GM21786 (cell line): ENCODE data around the gene PTPN4.
A peak's percentile ranks its signal among the peaks of the same experiment; 100 is the strongest.
"Not testable (repeated sequence)": the region's sequence is repeated elsewhere in the genome, so short reads cannot be mapped to it uniquely, and the experiment has no call there.

Experiments used
- ATAC-seq: cut with Tn5 transposase; IDR thresholded peaks from one replicate; pipeline ENCODE4 v1.9.1; 2021; ENCODE audit not compliant: unreplicated experiment

Gene PTPN4

DNA sequence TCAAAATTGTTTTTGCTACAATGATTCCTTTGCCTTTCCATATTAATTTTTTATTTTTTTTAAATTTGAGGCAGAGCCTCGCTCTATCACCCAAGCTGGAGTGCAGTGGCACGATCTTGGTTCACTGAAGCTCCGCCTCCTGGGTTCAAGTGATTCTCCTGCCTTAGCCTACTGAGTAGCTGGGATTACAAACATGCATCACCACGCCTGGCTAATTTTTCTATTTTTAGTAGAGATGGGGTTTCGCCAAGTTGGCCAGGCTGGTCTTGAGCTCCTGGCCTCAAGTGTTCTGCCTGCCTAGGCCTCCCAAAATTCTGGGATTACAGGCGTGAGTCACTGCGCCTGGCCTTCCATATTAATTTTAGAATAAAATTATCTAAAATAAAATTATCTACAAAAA lies 41.3 kb downstream of the PTPN4 start:
- ATAC-seq = no peak

DNA sequence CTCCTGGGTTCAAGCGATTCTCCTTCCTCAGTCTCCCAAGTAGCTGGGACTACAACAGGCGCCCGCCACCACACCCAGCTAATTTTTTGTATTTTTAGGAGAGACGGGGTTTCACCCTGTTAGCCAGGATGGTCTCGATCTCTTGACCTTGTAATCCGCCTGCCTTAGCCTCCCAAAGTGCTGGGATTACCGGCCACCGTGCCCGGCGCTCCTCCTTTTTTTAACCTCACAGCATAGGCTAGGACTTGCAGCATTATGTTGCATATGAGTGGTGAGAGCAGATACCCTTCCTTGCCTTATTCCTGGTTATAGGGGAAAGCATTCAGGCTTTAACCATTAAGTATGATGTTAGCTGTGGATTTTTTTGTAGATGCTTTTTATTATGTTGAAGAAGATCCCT lies 42.3 kb downstream of the PTPN4 start:
- ATAC-seq = not testable (repeated sequence)

DNA sequence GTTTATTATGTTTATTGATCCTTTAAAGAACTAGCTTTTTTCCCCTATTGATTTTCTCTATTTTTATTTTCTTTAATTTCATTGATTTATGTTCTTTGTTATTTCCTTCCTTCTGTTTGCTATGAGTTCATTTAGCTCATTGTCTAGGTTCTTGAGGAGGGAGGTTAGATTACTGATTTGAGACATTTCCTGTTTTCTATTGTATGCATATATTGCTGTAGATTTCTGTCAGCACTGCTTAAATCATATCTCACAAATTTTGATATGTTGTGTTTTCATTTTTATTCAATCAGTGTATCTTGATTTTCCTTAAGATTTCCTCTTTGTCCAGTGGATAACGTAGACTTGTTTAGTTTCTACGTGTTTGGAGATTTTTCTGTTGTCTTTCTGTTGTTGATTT lies 43.4 kb downstream of the PTPN4 start:
- no peak for ATAC-seq

DNA sequence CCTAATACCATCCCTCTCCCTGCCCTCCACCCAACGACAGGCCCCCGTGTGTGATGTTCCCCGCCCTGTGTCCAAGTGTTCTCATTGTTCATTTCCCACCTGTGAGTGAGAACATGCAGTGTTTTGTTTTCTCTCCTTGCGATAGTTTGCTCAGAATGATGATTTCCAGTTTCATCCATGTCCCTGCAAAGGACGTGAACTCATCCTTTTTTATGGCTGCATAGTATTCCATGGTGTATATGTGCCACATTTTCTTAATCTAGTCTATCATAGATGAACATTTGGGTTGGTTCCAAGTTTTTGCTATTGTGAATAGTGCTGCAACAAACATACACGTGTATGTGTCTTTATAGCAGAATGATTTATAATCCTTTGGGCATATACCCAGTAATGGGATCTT lies 44.7 kb downstream of the PTPN4 start:
- ATAC-seq = not testable (repeated sequence)

DNA sequence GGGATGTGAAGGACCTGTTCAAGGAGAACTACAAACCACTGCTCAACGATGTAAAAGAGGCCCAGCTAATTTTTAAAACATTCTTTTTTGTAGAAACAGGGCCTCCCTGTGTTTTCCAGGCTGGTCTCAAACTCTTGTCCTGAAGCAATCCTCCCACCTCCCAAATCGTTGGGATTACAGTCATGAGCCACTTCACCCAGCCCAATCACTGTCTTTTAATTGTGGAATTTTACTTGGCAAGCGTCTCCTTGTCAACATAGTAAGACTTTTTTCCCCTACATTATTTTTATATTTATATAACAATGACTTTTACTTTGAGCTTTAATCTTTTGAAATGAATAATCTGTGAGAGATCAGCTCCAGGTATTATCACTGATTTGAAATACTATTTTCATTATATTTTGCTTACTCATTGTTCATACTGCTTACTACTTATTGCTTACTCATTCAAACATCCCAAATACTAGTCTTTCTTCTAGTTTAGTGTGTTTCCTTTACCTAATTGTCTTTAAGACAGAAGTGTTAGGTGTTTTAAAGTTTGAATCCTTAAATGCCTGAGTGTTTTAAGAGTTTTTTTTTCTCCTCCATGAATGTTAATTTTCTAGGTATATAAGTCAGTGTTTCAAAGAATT lies 48.9 kb downstream of the PTPN4 start:
- ATAC-seq = no peak

DNA sequence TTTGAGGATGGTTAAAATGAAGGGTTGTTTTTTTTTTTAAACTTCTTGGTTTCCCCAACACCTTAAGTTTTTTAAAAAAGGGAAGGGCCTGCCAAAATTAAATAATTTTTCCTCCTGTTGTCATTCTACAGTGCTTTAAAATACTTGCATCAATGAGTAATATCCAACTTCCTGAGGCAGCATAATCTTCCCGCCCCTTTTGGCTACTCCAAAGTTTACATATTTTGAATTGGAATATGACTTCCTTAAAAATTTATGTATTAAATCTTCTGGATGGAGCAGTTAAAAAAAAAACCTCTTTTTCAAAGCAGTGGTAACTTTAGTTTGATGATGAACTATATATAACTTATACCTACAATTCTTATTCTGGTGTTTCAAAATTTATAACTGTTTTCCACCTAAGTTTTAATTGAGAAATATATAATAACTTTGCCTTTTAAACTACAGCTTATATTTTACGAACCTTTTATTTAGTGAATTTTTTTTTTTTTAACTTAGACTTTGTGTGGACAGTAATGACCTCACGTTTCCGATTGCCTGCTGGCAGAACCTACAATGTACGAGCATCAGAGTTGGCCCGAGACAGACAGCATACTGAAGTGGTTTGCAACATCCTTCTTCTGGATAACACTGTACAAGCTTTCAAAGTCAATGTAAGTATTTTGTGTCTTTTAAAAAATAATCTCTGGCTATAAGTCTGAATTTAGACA lies 49.8 kb downstream of the PTPN4 start:
- no peak for ATAC-seq

DNA sequence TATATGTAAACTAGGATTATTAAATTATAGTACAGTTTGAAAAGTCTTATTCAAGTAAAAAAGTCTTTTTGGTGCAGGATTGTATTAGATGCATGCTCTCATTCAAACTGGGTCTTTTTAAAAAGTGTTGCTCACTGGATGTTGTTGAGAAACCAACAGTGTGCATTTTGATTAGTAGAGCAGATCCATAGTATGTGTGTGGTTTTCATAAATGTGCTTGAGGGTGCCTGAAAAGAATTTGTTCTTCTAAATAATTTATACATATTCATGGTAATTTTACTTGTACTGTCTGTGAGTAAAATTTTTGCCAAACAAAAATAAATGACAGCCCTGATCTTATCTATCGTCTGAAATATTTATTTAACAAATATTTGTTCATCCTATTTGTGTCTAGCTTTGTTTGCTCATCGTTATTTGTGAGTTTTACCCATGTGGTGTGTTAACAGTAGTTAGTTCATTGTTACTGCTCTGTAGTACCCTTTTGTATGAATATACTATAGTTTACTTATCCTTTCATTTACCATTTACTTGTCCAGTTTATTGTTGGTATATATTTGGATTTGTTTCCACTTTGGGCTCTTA lies 50.4 kb downstream of the PTPN4 start:
- no peak for ATAC-seq

DNA sequence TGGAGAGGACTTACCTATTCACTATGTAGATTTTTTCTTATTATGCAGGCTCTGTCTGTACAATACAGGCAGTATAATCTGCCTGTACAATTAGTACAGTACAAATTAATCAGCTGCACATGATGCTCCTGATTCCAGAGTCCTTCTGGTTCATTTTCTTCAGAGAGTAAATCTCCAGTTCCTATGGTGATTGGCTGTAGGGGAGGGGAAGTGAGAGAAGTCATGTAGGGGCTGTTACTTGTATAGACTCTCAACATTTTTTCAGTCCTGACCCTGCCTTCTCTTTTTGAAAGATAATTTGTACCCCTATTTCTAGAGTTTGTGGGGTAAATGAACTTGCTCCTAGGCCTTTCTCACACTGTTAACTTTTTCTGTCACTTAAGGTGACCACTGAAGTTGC lies 54.5 kb downstream of the PTPN4 start:
- ATAC-seq = no peak

DNA sequence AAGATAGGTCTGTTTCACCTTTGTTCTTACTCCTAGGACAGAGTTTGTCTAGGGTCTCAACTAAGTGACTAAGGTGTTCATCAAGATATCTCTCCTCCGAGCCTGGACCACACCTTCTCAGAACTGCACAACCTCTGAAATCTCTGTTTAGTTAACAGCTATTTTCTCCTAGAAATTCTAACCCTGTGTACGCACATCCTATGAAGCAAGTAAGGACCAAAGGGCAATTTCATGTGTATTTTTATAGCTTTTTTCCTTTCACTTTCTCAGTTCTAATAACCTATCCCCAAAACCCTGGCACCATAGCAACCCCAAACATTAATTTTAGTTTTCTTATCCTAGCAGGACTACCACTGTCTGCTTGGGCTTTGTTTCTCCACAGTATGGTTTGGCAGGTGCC lies 59.1 kb downstream of the PTPN4 start:
- no peak for ATAC-seq

DNA sequence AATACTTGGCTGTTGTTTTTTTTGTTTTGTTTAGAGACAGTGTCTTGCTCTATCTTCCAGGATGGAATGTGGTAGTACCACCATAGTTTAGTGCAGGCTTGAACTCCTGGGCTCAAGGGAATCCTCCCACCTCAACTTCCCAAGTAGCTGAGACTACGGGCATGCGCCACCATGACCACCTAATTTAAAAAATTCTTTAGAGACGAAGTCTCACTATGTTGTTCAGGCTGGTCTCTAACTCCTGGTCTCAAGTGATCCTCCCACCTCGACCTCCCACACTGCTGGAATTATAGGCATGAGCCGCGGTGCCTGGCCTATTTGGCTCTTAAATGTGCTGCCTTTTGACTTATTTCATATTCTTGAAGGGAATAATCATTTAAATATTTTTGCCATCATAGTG lies 60.1 kb downstream of the PTPN4 start:
- no peak for ATAC-seq

DNA sequence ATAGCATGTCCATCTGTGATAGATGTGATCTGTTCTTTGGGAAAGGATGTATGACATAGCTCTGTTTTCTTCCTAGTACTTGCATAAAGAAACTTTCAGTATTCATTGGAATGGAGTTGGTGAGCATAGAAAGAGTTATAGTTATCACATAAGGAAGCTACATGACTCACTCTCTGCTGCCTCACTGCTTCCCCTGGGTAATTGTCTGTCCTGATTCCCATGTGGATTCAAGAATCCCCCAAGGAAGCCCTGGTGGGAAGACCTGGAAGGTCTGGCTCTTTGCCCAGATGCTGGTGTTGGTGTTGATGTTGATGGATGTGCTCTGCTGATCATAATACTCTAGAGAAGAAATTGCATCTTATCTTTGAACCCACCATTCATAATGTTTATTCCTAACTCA lies 60.6 kb downstream of the PTPN4 start:
- ATAC-seq = no peak

DNA sequence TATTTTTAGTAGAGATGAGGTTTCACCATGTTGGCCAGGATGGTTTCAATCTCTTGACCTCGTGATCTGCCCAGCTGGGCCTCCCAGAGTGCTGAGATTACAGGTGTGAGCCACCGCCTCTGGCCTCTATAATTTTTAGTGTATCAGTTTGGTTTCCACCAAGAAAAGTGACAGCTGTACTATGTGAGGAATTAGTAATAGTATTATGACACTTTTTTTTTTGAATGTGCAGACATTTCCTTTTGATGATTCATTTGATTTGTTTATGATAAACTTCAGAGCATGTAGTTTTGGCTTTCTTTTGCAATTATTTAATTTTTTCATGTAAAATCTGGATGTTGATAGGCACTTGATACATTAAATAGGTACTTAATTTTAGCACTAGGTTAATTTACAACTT lies 61.5 kb downstream of the PTPN4 start:
- ATAC-seq = no peak

DNA sequence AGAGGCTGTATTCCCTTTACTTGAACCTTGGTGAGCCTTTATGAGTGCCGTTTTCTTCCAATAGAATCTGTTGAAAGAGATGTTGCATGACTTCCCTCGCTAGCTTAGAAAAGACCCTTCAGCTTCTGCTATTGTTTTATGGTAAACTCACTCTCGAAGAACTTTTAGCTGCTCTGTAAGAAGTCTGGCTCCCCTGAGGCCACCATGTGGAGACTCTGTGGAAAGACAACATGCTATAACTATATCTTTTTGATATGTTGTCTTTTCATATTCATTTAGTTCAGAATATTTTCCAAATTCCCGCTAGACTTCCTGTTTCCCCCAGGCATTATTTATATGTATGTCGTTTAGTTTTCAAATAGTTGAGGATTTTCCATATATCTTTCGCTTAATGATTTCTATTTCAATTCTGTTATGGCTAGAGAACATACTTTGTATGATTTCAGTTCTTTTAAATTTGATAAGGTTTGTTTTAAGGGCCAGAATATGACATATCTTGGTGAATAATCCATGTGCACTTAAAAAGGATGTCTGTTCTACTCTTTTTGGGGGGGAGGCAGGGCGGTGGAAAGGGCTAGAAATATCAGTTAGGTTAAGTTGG lies 64.1 kb downstream of the PTPN4 start:
- ATAC-seq = no peak

DNA sequence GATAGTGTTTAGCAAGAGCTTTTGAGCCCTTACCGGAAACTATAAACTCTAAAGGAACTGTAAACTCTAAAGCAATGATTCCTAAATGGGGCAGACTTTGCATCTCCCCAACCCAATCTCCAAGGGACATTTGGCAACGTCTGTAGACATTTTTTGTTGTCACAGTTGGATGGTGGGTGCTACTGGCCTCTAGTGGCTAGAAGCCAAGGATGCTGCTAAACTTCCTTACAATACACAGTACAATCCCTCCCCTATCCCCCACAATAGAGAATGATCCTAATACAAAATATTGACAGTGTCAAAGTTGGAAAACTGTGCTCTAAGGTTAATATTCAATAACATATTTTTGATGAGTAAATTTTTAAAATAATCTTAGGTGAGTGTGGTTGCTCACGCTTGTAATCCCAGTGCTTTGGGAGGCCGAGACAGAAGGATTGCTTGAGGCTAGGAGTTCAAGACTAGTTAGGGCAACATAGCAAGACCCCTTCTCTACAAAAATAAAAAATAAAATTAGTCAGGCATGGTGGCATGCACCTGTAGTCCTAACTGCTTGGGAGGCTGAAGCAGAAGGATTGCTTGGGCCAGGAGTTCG lies 66.7 kb downstream of the PTPN4 start:
- peak; percentile 53 for ATAC-seq

DNA sequence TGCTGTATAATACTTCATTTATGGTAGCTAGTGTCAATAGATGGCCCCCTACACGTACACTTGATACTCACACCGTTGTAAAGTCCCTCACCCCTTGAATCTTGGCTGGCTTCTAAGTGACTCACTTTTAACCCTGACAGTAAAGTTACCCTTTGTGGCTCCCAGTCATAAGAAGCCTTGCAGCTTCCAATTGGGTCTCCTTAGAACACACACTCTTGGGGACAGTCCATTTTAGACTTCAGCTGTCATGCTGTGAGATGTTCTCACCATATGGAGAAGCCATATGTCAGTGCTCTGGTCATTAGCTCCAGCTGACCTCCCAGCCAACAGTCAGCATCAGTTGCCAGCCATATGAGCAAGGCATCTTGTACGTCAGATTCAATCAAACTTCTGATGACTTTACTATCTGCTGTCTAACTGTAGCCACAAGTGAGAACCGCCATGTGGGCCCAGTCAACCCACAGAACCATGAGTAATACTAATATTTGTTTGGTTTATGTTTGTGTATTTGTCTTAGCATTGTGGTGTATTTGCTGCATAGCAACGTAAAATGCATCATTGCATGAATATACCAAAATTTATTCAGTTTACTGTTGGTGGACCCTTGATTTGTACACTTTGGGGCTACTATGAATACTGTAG lies 68.3 kb downstream of the PTPN4 start:
- no peak for ATAC-seq

DNA sequence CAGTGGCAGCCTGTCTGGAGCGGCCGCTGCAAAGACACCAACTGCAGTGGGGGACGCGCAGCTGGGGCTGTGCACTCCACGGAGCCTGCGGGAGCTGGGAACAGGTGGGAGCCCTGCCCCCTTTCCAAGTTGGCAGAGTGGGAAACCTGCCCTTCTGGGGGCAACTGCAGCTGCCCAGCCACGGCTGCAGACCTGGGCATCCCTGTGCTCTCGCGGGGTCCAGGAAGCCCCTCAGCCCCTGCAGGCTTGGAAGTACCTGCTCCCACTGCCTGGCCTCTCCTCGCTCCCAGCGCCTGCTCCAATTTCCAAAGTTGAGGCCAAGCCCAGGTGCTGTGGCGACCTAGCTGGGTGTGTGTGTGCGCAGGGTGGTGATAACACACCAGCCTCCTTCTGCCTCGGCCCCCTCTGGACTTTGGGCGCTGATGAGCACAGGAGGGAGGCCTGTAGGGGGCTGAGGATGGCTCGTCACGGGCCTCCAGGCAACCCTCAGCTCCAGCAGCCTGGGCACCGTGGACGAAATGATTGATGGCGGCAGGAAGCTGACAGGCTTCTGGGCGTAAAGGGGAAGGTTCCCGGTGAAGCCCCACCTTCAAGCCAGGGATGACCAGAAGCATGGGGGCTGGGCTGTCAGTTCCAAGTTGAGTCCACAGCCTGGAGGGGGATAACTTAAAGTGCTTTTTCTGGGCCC lies 76.9 kb downstream of the PTPN4 start:
- ATAC-seq = no peak

DNA sequence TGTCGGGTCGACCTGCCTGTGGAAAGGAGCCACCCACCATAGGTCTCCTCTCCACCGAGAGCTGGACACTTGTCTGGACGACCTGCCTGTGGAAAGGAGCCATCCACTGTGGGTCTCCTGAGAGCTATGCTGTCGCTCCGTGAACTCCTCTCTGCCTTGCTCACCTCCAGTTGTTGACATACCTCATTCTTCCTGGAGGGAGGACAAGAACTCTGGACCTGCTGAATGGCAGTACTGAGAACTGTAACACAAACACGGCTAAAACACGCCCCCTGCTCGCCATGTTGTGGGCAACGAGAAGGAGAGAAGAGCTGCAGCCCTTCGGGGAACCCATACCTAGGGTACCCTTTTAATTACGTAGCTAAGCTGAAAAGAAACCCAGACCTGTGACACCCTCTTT lies 77.6 kb downstream of the PTPN4 start:
- no peak for ATAC-seq

DNA sequence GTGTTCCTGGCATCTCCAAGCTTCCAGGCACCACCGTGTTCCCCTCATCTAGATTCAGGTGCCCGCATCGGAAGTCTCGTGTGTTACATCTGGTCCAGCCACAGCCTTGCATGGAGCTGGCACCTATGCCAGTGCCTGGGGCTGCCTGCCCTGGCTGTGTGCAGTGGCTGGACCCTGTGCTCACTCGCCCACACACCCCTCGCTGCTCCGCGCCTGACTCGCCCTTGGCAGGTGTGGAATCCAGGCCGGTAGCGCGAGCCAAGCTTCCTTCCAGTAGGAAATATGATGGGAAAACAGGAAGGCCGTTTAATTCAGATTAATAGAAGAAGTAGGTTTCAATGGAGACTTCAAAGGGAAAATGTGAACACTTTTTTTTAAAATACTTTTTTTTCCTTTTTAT lies 78.0 kb downstream of the PTPN4 start:
- no peak for ATAC-seq

DNA sequence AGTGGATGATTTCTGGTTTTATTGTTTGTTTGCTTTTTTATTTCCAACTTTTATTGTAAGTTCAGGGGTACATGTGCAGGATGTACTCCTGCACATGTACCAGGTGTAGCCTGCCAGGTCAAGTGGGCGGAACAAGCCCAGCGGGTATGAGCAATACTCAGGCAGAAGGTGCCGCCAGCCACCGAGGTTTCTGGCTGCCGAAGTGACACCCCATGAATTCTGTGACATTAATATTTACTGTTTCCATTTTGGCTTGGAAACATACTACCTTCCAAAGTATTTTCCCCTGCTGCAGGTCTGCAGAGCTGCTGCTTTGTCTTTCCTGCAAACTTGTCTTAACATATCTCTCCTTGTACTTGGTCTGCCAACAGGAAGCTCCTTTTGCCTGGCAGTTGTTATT lies 78.5 kb downstream of the PTPN4 start:
- ATAC-seq = no peak

DNA sequence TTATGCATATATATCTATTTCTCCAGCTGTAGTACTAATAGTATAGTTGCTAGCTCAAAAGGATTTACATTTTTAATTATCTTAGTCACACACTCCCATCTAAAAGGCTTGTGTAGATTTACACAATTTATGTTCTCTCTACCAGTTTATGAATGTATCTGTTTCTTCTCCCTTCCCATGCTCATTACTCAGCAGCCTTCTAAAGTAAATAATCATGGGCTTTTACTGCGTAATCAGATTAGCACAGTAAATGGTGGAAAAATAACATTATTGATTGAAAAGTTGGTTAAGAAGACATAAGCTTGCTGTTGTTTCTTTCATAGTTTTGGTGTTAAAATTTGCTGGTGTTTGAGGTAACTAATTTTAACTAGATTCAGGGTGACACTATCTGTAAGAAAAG lies 81.8 kb downstream of the PTPN4 start:
- no peak for ATAC-seq

DNA sequence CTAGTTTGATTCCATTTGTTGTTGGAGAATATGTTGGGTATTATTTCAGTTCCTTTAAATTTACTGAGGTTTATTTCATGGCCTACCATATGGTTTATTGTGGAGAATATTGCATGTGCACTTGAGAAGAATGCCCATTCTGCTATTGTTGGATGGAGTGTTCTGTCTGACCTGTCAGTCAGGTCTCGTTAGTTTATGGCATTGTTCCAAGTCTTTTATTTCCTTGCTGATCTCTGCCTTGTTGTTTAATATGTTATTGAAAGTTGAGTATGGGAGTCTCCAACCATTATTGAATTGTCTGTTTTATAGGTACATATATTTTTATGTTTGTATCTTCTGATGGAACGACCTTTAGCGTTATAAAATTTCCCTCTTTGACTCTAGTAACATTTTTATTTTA lies 86.3 kb downstream of the PTPN4 start:
- ATAC-seq = no peak
